Loucy (cell line): ENCODE data around the gene FTL.

Source experiments
- H2AFZ ChIP-seq: fragments of 200-600 bp; sonication (generic); 2 replicates; pipeline ENCODE4 v1.6.0; 2016; ENCODE audit warnings: antibody characterized with exemption, mild to moderate bottlenecking, low read length, moderate library complexity
- H3F3A ChIP-seq: fragments of 200-600 bp; 2 replicates; pipeline ENCODE4 v1.6.0; 2016; ENCODE audit warnings: antibody characterized with exemption, low read depth, mild to moderate bottlenecking
- H3K27me3 ChIP-seq: fragments of 200-600 bp; sonication (generic); 2 replicates; pipeline ENCODE4 v1.6.1; 2014; ENCODE audit warnings: low read length, mild to moderate bottlenecking; ENCODE audit not compliant: insufficient read depth, poor library complexity, severe bottlenecking
- H3K36me3 ChIP-seq: fragments of 200-600 bp; sonication (generic); 2 replicates; pipeline ENCODE4 v1.6.1; 2016; ENCODE audit warnings: low read length; ENCODE audit not compliant: insufficient read depth
- H3K4me1 ChIP-seq: fragments of 200-600 bp; sonication (generic); 2 replicates; pipeline ENCODE4 v1.5.1; 2014; ENCODE audit warnings: low read length, mild to moderate bottlenecking; ENCODE audit not compliant: insufficient read depth, poor library complexity, severe bottlenecking
- H3K4me2 ChIP-seq: fragments of 200-600 bp; sonication (generic); 2 replicates; pipeline ENCODE4 v1.6.0; 2014; ENCODE audit warnings: antibody characterized with exemption, low read length, low read depth, mild to moderate bottlenecking; ENCODE audit not compliant: poor library complexity, severe bottlenecking
- H3K4me3 ChIP-seq: fragments of 200-600 bp; sonication (generic); 2 replicates; pipeline ENCODE4 v1.5.1; 2014; ENCODE audit warnings: low read length, mild to moderate bottlenecking, mixed read lengths; ENCODE audit not compliant: poor library complexity, severe bottlenecking
- H3K79me2 ChIP-seq: fragments of 200-600 bp; sonication (generic); 2 replicates; pipeline ENCODE4 v1.6.1; 2014; ENCODE audit warnings: low read length; ENCODE audit not compliant: insufficient read depth
- H3K9ac ChIP-seq: fragments of 200-600 bp; sonication (generic); 2 replicates; pipeline ENCODE4 v1.6.0; 2014; ENCODE audit warnings: mild to moderate bottlenecking, low read depth, low read length, moderate library complexity; ENCODE audit not compliant: poor library complexity, severe bottlenecking
- H3K9me2 ChIP-seq: fragments of 200-600 bp; sonication (generic); replicated peaks from 2 replicates; pipeline ENCODE4 v1.6.1; 2016; ENCODE audit warnings: low read depth, low read length, mixed read lengths
- H3K9me3 ChIP-seq: fragments of 200-600 bp; sonication (generic); 2 replicates; pipeline ENCODE4 v1.6.1; 2014; ENCODE audit warnings: mild to moderate bottlenecking, antibody characterized with exemption, low read length, low read depth; ENCODE audit not compliant: insufficient read depth
- H4K20me1 ChIP-seq: fragments of 200-600 bp; sonication (generic); 2 replicates; pipeline ENCODE4 v1.6.0; 2014; ENCODE audit warnings: antibody characterized with exemption, low read length, mild to moderate bottlenecking; ENCODE audit not compliant: insufficient read depth, poor library complexity, severe bottlenecking
- CTCF ChIP-seq: fragments of 200-600 bp; sonication (generic); conservative IDR thresholded peaks from 2 replicates; pipeline ENCODE4 v1.5.1; 2014; ENCODE audit warnings: mild to moderate bottlenecking, antibody characterized with exemption, low read length
- EZH2phosphoT487 ChIP-seq: fragments of 200-600 bp; IDR thresholded peaks from 2 replicates; pipeline ENCODE4 v1.6.1; 2018; ENCODE audit warnings: antibody characterized with exemption, mild to moderate bottlenecking, moderate library complexity, borderline replicate concordance

FTL gene

DNA sequence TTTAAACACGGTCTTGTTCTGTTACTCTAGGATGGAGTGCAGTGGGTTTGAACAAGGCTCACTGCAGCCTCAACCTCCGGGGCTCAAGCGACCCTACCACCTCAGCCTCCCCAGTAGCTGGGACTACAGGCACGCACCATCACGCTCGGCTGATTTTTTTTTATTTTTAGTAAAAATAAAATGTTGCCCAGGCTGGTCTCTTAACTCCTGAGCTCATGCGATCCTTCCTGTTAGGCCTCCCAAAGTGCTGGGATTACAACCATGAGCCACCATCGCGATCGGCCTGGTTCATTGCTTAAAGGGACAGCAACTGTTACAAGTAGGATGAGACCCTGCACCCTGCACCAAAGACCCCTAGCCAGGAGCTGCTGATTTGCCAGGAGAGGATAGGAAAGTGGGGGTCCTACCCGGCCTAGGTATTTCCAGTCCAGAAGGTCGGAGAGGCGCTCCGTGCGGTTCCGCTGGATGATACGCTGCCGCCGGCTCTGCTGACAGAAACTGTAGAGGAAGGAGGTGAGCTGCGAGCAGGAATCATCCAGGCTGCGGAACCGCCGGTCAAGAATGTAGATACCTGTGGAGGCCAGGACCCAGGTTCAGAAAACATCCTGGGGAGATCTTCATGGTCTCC lies 5.1 kb downstream of the FTL start:
- H3K4me2 ChIP-seq, result no peak overlapping the region
- H3K79me2 ChIP-seq, result peaks cover 17% of the 10 kb centered on the region
- no peaks in the 10 kb centered on the region for H3K9me2 ChIP-seq
- H3K36me3 ChIP-seq, result peaks cover 13% of the 10 kb centered on the region; the same call in 1 of the 2 replicates
- peaks cover 13% of the 10 kb centered on the region for H4K20me1 ChIP-seq
- H3K4me3 ChIP-seq, result no peak overlapping the region
- H2AFZ ChIP-seq, result no peak overlapping the region
- no peaks in the 10 kb centered on the region for H3F3A ChIP-seq
- no peaks in the 10 kb centered on the region for H3K27me3 ChIP-seq
- H3K4me1 ChIP-seq, result peaks cover 8% of the 10 kb centered on the region
- no peak for TF ChIP-seq EZH2phosphoT487
- no peak for TF ChIP-seq CTCF
- no peaks in the 10 kb centered on the region for H3K9me3 ChIP-seq
- H3K9ac ChIP-seq, result no peak overlapping the region

DNA sequence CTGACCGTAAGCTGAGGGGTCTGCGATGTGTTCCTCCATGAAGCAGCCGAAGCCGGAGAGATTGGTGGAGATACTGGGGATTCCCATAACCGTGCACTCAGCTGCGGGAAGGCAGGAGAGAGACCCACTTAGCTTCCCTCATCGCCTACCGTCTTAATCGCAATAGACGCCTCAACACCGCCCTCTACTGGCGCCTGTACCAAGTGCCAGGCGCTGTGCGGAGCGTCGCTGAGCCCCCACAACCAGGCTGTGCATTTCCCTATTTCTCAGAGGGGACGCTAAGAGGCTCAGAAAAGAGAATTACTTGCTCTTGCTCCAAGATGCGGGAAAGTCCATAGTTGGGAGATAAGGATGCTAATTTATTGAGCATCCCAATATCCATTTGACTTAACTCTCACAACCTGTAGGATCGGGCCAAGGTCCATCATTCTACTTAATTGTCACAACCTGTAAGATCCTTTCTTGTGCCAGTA lies 5.8 kb downstream of the FTL start:
- no peak overlapping the region for H3K9ac ChIP-seq
- H3K9me3 ChIP-seq, result no peaks in the 10 kb centered on the region
- no peaks in the 10 kb centered on the region for H3K27me3 ChIP-seq
- H4K20me1 ChIP-seq, result peaks cover 12% of the 10 kb centered on the region
- H3K36me3 ChIP-seq, result peaks cover 13% of the 10 kb centered on the region; the same call in 1 of the 2 replicates
- no peaks in the 10 kb centered on the region for H3K9me2 ChIP-seq
- H2AFZ ChIP-seq, result no peak overlapping the region
- no peak overlapping the region for H3K4me2 ChIP-seq
- H3K79me2 ChIP-seq, result peaks cover 12% of the 10 kb centered on the region
- peak; percentile 89 for TF ChIP-seq CTCF
- TF ChIP-seq EZH2phosphoT487, result no peak
- no peak overlapping the region for H3K4me3 ChIP-seq
- peaks cover 8% of the 10 kb centered on the region for H3K4me1 ChIP-seq
- no peaks in the 10 kb centered on the region for H3F3A ChIP-seq

DNA sequence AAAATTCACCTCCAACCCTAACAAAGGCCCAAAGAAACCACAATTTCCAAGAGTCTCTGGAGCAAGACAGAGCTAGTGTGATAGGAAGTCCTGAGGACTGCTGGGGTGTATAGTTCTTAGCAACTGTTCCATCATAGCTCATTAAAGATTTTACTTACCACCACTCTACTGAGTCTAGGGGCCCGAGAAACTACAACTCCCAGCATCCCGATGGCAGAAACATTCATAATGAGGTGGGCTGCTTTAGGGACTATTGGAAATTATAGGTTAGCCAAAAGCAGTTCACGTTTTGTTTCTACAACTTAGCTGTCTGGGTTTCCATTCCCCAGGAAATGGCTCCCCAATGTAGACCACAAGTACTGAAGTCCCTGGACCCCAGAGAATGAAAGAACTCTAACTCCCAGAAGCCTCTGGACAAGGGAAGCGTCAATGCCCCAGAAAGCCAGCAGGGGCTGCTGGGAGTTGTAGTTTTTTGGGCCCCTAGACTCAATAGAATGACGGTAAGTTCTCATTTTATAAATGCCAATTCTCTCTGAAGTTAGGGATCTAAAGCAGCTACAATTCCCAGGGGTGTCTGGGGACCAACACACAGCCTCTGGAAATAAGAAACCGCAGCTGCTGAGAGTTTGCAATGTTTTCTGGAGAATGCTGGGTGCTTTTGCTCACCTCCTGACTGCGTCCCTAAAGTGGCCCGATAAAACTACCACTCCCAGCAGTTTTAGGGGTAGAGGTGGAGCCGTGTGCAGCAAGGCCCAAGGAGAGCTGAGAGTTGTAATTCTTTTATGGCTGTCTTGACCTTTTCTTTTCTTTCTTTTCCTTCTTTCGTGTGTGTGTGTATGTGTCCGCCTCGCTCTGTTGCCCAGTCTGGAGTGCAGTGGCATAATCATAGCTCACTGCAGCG lies 11.1 kb downstream of the FTL start:
- no peaks in the 10 kb centered on the region for H3K4me1 ChIP-seq
- H3K4me2 ChIP-seq, result no peak overlapping the region
- no peaks in the 10 kb centered on the region for H3K9me3 ChIP-seq
- H3K36me3 ChIP-seq, result peaks cover 6% of the 10 kb centered on the region; the same call in 1 of the 2 replicates
- H3K27me3 ChIP-seq, result no peaks in the 10 kb centered on the region
- peak overlapping the region; percentile 15; the same call in 1 of the 2 replicates for H2AFZ ChIP-seq
- H3K79me2 ChIP-seq, result no peaks in the 10 kb centered on the region
- no peaks in the 10 kb centered on the region for H4K20me1 ChIP-seq
- TF ChIP-seq CTCF (no peak), EZH2phosphoT487 (no peak)
- H3K4me3 ChIP-seq, result no peak overlapping the region
- H3F3A ChIP-seq, result no peaks in the 10 kb centered on the region
- H3K9ac ChIP-seq, result no peak overlapping the region
- no peaks in the 10 kb centered on the region for H3K9me2 ChIP-seq
